GM11168 (cell line): Measurements from ENCODE around the gene SEMA3G.

Source experiments
- in situ Hi-C: fragments of 300-500 bp; cut with MboI; formaldehyde crosslinking; loops from one replicate; pipeline ENCODE4 v1.12.0; 2022; ENCODE audit warnings: low sequenced_read_pairs; ENCODE audit not compliant: unreplicated experiment

SEMA3G gene

DNA sequence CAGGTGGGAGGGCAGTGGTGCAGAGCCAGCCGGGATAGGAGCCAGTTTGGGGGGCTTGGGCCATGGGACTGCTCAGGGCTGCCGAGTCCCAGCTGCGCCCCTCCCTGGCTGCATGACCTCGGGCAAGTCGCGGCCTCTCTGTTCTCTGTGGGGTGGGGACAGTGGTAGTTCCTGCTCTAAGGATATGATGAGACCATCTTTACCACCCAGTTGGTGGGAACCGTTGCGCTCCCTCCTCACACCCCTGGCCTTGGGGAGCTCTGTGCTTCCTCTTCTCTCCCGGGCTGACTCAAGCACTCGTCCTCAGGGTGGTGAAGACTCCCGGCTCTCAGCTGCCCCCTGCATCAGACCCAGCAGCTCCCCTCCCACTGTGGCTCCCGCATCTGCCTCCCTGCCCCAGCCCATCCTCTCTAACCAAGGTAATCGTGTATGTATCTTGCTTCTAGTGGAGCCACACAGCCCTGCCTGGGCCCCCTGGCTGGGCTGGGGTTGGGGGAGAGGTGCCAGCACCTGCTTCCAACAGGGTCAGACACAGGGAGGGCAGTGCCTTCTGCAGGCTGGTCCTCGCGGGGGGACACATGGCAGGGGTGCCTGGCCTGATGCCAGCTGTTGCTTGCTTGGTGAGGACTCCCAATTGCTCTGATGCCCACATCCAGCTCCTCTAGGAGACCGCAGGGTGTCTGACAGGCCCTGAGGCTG, 35.1 kb upstream of the SEMA3G start:
- in situ Hi-C loops = no loop called here

DNA sequence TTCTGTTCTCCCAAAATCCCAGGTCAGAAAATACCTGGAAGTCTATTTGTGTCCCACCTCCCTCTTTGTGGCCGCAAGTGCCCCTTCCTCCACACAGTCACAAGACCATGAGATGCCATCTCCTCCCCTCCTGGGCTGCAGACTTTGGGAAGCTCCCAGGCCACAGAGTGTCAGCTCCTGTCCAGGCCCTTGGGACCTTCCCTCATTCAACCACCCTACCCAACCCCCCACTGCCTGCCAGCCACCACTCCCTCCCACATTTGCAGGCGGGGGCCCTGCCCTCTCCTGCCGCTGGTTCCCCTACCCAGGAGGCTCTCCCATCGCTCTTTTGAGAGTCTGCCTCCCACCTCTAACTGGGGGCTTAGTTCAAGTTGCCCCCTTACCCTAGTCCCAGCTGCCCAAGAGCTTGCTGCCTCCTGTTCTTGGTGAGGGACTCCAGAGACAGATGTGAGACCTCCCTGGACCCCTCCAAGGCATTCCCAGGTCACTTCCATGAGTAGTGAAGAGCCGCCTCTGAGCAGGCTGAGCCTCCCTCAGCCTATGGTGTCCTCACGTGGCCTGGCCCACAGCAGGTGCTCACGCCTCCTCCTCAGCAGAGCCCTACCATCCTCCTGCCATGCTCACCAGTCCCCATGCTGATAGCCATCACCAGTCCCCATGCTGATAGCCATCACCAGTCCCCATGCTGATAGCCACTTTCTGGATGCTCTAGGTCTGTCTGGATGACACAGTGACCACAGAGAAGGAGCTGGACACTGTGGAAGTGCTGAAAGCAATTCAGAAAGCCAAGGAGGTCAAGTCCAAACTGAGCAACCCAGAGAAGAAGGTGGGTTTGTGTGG, 34.4 kb upstream of the SEMA3G start:
- in situ Hi-C loops = no loop called here

DNA sequence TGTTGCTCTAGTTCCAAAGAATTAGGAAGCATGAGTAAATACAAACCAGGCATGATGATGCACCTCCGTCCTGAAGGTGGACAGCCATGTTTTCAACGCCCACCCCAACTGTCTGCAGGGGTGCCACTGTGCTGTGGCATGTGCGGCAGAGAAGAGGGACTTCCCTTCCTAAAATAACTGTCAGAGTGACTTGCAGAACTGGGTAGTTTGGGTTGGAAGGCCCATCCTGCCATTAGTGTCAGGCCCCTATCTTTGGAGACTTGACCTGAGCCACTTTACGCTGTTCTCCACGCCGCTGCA, 32.8 kb upstream of the SEMA3G start:
- in situ Hi-C loops = no loop called here

DNA sequence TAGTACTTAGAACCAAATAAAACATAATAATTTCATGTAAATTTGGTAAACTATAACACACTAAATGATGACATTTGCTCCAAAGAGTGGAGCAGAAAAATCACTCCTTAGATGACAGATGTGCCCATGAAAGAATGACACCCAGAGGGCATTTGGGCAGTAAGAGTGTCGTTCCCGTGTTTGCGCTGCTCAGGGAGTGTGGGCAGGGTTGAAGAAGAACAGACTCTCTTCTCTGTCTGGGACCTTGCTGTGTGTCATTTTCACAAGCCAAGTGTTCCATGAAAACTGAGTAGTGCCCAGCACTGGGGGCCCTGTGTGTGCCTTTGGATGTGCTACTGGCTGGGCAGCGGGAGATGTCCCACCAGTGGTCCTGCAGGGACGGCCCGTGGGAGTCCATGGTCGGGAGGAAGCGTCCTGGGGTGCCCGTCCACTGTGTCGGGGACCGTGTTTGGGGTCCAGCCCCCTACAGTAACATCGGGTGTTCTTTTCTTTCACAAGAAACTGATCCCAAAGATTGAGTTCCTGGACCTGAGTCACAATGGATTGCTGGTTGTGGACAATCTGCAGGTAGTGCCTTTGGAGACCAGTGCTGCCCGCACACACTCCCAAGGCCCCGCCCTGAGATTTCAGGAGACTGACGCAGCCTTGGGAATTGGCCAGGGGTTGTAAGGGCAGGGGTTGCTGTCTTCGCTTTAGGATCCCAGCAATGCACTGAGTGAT, 32.3 kb upstream of the SEMA3G start:
- in situ Hi-C loops = no loop called here

DNA sequence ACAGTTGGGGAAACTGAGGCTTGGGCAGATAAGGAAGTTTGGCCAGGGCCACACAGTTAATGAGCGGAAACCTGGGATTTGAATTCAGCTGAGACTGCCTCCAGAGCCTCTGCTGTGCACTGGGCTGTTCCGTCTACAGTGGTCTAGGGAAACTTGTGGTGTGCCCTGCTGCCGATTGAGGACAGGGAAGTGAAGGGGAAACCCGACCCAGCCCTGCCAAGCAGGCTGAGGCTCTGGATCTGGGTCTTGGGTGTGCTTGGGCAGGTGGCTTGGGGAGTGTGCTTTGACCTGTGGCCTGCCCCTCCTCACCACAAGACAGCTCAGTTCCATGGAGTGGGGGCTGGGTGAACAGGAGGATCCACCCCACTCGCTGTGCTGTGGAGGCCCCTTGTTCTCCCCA, 28.1 kb upstream of the SEMA3G start:
- in situ Hi-C loops = no loop called here

DNA sequence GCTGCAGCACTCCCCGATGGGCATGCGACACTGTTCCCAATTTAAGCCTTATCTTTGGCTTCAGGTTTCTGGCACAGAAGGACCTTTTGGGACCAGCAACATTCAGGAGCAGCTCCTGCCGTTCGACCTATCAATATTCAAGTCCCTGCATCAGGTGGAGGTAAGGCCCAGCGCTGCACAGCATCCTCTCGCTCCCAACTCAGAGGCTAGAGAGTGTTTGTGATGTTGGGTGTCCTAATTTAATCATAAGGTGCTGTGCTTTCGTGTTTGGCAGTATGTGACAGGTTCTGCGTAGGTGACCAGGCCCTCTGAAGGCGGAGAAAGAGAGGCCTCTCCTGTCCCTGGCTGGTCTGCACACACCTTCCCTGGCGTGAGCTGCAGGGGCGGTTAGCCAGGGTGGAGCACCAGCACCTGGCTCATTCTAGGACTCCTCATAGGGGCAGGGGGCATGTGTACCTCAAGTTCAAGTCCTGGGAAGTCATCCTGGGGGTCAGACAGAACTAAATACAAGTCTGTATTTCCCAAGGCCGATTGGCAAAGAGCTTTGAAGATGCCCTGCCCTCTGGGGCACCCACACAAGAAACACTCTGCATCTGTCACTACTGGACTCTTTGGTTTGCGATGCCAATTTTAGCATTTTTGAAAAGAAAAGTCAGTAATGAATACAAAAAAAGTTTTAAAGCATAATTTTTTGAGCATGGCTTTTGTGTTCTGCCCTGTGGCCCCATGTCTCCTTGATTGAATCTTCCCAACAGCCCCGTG, 27.5 kb upstream of the SEMA3G start:
- in situ Hi-C loops = no loop called here

DNA sequence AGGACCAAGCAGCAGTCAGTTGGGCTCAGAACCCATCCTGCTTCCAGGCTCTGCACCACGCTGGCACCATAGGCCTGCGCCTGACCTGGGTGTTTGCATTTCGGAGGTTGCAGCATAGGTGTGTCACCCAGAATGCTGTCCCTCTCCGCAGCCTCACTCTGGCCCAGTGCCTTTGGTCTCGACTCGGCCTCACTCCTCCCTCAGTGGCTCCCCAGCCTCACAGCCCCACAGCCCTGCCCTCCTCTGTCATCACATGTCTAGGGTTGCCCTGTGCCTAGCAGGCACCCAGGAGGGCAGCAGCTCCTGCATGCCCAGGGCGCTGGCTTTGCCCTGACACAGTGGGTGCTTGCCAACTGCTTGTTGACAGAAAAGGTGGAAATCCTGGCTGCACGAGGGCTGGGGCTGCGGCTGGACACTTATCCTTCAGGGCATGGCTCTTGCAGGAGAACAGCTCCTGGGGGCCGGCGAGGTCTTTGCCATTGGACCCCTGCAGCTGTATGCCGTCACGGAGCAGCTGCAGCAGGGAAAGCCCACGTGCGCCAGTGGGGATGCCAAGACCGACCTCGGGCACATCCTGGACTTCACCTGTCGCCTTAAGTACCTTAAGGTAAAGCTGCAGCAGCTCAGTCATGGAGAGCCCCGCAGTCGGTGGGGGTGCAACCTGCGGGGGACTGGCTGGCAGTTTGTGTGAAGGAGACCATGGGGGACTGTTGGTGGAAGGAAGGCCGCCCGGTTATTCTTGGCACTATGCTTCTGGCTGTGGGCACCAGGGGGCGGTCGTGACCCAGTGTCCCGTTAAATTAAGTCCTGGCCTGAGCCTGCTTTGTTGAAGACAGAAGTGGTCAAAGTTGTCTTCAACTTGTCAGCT, 26.7 kb upstream of the SEMA3G start:
- in situ Hi-C loops = no loop called here

DNA sequence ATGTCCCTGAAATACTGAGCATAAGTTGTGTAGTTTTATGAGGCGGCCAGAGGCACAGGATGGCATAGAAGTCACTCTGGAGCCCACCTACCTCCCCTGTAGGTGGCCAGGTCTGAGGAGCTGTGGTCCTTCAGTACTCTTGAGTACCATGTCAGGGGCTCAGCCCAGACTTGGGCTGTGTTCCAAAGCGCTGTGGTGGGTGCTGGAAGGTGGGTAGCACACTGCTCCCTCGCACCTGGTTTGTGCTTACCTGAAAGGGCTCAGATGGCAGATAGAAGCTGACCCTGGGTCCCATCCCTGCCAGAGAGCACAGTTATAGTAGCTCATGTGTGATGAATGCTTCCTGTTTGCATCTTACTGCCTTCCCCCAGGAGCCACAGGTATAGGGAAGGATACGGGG, 26.0 kb upstream of the SEMA3G start:
- in situ Hi-C loops = no loop called here

DNA sequence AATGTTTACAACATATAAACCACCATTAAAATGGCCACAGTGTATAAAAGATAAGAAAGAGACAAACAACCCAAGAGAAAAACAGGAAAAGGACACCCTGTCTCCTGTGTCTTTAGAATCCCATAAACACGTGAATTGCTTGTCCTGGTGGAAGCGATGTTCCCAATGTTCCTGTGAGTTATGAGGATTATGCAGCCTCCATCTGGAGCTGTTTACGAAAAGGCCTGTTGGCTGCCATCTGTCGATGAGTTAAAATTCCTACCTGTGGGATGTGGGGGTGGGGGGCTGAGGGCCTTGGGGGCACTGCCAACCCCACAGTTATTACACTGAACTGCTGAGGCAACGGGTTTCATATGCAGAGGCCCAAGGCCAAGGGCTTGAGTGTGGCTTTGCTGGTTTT, 24.1 kb upstream of the SEMA3G start:
- in situ Hi-C loops = no loop called here

DNA sequence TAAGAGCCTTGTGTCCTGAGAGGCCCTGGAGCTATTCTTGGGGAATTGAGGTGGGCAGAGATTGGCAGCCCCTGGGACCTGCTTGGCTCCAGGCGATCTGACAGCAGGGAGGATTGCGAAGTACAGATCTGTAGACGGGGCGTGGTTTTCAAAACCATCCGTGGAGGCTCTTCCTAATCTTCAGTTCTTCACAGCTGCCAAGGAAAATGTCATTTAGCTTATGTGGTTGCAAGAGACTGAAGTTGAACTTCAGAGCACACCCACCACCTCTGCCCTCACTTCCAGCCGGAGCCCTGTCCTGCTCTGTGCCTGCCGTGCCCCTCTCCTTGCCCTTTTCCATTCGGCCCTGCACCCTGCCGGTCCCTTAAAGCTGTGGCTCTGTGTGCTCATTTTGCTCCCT, 23.4 kb upstream of the SEMA3G start:
- in situ Hi-C loops = no loop called here

DNA sequence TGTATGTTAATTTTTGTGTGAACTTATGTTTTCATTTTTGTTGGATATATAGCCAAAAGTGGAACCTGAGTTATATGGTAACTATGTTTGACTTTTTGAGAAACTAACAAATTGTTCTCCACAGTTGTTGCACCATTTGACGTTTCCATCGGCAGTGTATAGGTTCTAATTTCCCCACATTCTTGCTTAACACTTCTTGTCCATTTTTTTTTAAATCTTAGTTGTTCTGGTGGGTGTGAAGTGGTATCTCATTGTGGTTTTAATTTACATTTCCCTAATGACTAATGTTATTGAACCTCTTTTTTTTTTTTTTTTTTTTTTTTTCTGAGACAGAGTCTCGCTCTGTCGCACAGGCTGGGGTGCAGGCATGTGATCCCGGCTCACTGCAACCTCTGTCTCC, 18.5 kb upstream of the SEMA3G start:
- in situ Hi-C loops = no loop called here

DNA sequence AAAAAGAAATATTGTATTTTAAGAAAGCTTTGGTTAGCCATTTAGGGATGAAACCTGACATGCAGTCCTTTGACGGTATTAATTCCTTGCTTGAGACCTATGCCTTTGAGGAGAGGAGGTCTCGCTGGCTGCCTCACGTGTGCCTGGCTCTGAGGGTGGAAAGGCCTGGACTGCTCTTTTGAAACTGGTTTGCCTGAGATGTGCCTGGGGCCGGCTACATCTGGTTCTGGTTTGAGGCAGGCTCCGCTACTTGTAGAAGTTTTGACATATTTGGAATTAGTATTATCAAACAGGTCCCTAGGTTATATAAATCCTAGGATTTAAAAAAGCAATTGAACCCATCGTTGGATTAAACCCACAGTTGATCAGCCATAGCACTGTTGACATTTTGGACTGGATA, 17.0 kb upstream of the SEMA3G start:
- in situ Hi-C loops = no loop called here

DNA sequence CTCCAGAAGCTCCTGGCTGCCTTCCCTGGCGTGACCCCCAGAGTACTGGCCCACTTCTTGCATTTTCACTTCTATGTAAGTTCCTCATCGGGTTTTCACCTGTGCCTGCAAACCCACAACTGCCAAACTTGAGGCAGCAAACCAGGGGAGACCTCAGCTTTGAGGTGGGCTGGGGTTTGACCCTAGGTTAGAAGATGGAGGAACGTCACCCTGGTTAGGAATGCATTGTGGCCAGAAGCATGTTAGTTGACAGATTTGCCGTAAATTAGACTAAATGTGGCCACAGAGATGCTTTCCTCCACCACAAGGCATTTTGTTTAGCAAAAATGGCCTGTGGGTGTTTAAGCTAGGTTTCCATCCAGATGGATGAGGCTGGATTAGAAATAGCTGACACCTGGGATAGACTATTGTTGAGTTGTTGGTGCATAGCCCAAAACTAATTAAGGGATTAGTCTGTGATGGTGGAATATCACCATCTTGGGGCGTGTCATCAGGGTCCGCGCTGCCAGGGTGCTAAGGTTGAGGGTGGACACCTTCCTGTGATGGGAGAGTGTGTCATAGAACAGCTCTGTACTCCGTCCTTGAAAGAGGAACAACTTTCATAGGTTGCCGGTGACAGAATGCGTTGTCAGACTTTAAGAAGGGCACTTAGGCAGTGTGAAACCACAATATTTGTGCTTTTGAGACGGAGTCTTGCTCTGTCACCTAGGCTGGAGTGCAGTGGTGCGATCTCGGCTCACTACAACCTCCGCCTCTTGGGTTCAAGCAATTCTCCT, 14.1 kb upstream of the SEMA3G start:
- in situ Hi-C loops = no loop called here

DNA sequence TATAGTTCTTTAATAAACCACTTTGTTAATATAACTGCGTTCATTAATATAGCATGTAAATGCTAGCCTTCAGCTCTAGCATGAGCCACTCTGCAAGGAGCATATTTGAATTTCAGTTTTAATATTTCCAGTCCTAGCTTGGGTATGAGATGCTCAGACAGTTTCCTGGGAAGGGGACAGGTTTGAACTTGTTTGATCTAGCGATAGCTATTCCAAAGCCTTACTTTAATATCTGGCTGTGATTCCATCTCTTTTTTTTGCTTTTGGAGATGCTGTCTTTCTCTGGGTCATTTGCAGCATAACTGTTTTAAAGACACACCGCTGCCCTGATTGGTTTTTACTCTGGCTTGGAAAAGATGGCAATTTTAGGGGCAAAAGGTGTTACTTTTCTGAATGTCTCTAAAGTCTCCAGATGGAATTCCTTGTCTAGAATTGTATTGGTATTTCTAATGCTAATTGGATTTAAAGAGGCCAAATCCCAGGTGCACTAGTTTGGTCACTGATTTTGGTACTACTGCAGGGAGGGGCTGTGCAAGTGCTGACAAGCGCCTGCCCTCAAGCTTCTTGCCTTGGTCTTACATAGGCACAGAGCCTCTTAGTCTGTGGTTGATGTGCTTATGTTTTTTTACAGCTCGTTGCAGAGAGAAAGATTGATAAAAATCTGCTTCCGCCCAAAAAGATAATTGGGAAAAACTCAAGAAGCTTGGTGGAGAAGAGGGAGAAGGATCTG, 13.3 kb upstream of the SEMA3G start:
- in situ Hi-C loops = no loop called here

DNA sequence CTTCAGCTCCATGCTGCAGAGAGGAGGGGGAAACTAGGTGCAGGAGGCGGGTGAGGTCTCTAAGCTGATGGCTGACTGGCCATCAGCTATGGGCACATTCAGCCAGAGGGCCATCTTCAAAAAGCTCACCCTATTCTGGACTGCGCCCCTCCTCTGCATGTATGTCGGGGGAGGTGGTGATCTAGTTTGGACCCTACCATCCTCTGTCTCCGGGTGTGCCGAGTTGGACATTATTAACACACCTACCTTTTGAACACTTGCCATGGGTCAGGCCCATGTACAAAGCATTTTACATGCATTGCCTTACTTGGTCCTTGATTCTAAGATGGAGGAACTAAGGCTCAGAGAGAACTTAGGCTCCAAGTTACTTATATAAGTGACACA, 11.9 kb upstream of the SEMA3G start:
- in situ Hi-C loops = no loop called here

DNA sequence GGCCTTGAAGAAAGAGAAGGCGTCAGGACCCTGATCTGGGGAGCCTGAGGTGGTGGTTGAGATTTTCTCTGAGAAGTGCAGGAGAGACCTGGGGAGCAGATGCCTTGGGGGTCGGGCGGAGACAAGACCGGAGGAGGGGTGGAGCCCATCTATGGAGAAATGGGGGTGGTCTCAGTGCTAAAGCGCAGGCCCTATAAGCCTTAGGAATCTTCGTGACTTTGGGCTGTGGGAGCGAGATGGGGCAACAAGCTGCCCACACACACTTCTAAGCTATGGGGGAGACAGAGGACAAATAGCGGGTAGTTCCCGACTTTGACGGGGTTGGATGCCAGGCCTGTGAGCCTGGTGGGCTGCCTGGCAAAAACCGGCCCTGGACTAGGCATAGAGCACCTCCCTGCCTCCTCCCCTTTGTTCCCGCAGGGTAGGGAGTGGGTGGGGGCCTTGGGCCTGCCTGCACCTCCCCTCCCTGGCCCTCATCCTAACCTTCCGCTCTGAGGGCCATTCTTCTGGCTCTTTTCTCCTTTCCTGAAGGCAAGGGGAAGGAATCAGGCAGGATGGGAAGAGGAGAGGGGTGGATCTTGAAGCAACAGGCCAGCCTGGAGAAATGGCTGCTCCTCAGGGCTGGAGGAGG, 11.4 kb upstream of the SEMA3G start:
- in situ Hi-C loops = no loop called here

DNA sequence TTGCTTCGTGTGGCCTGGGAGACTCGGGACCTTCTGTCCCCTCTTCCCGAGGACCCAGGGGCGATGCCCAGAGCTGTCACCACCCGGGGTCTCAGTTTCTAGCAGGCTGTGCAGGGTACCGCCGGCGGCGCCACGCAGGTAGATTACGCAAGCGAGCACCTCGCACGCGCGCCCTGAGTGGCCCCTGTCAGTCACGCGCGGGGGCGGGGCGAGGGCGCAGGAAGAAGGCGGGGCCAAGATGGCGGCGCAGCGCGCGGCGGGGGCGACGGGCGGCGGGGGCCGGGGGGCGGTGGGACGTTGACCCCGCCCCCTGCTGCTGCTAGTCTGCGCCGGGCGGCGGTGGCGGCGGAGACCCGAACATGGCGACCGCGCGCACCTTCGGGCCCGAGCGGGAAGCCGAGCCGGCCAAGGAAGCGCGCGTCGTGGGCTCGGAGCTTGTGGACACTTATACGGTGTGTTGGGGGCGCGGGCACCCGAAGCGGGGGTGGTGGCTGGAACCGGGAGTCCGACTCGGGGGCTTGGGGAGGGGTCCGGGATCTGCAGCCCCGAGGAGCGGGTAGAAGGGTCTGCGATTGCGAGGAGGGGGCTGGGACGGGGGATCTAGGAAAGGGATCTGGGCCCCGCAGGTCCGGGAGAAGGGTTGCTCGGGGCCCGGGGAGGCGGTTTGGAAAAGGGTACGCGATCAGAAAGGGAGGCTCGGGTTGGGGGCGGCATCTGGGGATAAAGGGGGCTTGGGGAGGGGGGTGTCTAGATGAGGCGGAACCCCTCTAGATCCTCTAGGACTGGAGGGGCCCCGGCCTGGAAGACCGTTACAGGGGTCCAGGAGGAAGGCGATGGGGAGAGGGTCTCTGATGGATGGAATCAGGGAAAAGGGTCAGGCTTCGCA, 10.6 kb upstream of the SEMA3G start, which contains the start of gene NISCH:
Gene NISCH (plus strand): TSS at position 322 of the 886 bp plus-strand sequence. CDS start 38 bp downstream, at position 360.
- in situ Hi-C loops = no loop called here
